GM21515 (cell line): Measurements from ENCODE around the gene COTL1.

Source experiments
- ATAC-seq: cut with Tn5 transposase; IDR thresholded peaks from one replicate; pipeline ENCODE4 v1.9.1; 2021; ENCODE audit not compliant: unreplicated experiment

Gene COTL1

GRCh38 chr16:84597931-84598351, 19.9 kb downstream of the COTL1 start:
- no peak for ATAC-seq

- no peak for ATAC-seq
Observed at GRCh38 chr16:84597528-84597896, 20.4 kb downstream of the COTL1 start.

GRCh38 chr16:84596801-84597527, 20.9 kb downstream of the COTL1 start:
- no peak for ATAC-seq

GRCh38 chr16:84596161-84596560, 21.7 kb downstream of the COTL1 start:
- no peak for ATAC-seq

- no peak for ATAC-seq
Observed at GRCh38 chr16:84595052-84595481, 22.8 kb downstream of the COTL1 start.

DNA sequence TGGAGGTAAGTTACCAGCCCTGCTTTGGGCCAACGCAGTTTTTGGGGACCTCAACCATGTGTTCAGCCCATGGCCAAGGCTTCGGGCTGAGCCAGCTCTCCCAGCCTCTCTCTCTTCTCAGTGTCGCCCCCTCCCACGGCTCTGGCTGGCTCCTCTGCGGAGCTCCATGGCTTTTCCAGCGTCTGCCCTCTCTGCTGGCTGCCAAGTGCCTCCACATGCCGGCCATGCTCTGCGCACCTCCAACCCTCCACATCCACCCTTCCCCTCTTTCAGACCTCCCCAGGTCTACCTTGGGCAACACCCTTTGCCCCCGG, 23.2 kb downstream of the COTL1 start:
- no peak for ATAC-seq

- peak; percentile 84 for ATAC-seq
Observed at GRCh38 chr16:84593825-84594724, 23.8 kb downstream of the COTL1 start.

DNA sequence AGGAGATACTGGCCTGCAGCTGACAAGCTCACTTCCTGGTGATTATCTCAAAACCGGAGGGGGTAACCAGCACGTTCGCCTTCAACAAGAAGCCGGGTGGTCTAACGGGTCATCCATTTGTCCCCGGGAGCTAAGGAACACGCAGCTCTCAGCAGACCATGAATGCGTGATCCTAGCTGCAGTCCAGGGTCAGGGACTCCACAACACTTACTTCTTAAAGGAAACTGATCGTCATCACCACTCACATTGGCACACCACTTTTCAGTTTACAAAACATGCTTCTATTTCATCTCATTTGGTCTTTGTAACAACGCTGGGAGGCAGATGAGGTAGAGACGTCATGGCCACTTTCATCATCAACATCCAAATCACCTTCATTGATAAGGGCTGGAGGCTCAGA, 25.2 kb downstream of the COTL1 start:
- ATAC-seq: no peak

DNA sequence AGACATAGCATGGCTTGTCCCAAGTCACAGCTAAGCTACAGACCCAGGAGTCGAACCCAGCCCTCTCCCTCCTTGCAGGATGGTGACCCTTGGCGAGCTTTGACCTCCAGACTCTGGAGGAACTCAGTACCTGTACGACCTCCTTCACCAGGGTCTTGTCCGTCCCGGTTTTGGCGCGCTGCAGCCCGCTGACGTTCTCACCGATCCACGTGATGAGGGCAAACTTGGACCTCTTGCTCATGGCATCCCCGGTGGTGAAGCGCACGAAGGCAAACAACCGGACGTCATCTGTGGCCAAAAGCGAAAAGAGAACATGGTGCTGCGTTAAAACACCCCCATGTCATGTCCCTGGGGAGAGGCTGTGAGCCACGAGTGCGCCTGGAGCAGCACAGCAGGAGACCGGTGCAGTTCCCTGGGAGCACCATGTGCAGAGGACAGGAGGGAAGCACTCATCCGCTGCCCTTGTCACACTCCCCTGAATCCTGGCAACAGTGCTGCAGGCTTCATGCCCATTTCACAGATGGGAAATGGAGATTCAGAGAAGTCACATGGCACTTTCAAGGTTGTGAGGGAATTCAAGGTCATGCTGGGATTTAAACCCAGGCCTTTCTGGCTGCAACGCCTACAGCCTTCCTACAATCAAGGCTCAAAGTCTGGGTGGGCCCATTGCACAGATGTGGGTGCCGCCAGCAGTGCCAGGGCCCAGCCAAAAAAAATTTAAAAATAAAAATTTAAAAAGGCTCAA, 27.7 kb downstream of the COTL1 start:
- ATAC-seq: no peak

- no peak for ATAC-seq
Observed at GRCh38 chr16:84588991-84589390, 28.9 kb downstream of the COTL1 start.

DNA sequence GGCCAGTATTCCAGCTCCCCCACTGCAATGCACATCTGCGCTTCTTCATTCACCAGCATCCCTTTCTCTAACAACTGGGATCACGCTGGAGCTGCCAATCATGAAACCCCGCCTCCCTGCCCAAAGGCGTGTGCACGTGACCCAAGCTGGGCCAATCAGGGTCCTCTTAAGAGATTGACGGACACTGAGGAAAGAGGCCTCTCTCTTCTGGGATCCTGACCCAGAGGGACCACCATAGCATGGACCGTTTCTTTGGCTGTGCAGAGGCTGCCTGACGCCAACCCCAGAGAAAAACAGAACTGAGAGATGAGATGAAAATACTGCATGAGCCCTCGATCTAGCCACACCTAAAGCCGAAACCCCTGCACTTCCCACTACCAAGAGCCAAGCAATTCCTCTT, 32.0 kb downstream of the COTL1 start:
- peak; percentile 57 for ATAC-seq

DNA sequence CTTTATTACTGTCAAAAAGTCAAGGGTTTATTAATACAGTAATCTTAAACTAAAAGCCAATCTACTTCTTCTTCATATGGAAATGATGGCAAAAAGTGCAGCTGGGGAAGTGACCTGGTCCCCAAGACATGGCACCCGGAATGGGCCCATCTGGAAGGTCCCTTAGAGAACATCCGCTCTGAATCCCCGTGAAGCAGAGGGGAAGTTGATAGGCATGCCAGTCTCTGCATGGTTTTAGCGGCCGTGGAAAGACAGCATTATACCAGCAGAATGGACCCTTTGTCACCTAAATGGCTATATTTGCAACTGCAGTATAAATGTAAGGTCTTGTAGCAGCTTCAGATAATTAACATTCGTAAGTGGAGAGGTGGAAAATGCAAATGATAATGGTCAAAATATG, 32.4 kb downstream of the COTL1 start:
- no peak for ATAC-seq

GRCh38 chr16:84584678-84585077, 33.2 kb downstream of the COTL1 start:
- ATAC-seq: no peak

GRCh38 chr16:84583995-84584394, 33.9 kb downstream of the COTL1 start:
- ATAC-seq: no peak

DNA sequence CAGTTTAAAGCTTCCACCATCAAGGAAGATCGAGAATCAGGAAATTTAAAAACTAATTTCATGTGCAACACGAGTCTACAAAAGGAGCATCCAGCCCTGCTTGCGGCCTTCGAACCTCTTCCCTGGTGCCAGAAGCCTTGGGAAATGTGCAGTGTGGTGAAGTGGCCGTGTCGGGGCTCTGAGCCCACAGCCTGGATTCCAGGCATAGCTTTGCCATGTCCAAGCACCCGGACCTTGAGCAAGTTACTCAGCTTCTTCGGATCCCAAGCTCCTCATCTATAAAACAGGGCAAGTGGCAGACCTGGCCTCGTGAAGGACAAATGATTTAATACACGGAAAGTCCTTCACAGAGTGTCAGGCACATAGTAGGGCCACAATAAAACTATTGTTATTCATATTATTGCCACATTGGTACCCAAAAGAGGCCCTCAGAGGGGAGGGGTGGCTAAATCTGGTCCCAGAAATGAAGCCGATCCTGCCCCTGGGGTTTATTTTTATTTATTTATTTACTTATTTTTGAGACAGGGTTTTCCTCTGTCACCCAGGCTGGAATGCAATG, 34.8 kb downstream of the COTL1 start:
- no peak for ATAC-seq

DNA sequence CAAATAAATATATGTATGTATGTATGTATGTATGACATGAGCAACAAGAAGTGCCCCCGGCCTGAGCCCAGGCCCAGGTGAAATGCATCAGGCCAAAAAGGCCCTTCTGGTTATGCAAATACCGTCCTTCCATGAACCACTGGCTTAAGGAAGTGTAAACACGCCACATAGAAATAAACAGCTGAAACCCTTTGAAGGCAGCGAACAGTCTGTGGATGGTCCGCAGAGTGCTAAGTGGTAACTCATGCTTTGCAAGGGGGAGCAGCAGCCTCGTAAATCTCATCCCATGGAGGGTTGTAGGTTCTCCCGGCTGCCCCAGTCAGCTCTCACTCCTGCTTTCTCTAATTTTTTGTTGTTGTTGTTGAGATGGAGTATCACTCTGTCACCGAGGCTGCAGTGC, 36.7 kb downstream of the COTL1 start:
- no peak for ATAC-seq

DNA sequence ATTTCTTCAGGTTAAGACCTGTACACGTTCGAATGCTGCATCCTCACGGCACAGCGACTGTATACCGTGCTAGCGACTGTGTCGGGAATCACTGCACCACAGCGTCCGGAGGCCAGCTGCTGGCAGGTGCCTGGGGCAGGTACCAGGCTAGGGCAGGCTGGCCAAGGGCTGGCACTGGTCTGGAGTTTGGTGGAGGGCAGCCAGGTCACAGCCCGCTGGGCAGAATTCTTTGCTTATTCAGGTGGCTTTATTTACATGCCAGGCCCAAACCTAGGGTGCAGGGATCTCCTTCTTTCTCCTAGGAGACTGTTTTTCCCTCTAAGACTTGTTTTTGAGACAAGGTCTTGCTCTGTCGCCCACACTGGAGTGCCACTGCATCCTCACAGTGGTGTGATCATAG, 37.9 kb downstream of the COTL1 start:
- no peak for ATAC-seq

GRCh38 chr16:84578538-84579126, 39.2 kb downstream of the COTL1 start:
- ATAC-seq: no peak

- no peak for ATAC-seq
Observed at GRCh38 chr16:84577034-84577803, 40.7 kb downstream of the COTL1 start.

DNA sequence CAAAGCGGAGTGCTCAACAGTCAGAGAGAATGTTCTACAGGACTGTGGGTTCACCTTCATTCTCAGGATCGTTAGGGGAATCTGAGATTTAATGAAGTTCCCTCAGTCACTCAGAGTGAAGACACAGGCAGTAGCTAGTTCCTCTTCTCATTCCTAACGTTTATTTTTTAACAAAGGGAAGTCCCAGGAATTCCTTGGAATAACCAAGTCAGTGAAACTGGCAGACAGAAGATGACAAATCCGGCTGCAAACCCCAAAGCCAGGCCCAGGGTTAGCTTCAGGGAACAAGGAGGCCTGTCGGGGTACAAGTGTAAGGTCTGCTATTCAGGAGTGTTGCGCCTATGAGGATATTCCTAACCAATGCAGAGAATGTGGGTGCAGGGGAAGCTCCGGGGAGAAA, 42.0 kb downstream of the COTL1 start:
- ATAC-seq: no peak
